Common myeloid progenitor, CD34-positive (primary cell): ENCODE results near the gene KCNT2.
"Not testable (repeated sequence)": the region's sequence is repeated elsewhere in the genome, so short reads cannot be mapped to it uniquely, and the experiment has no call there.

ENCODE experiments used
- CTCF ChIA-PET: fragments of 350-600 bp; sonication (Branson Sonifier 250); formaldehyde crosslinking; loops from one replicate; lab custom pipeline; 2021; ENCODE audit warnings: antibody characterized with exemption; lab: Charles Lee
- POLR2A ChIA-PET: fragments of 350-600 bp; sonication (Branson Sonifier 250); formaldehyde crosslinking; loops from one replicate; lab custom pipeline; 2021; ENCODE audit warnings: antibody characterized with exemption; lab: Charles Lee
- DNase-seq, 3 donors: peaks; one replicate each; pipeline versions ENCODE4 v3.0.0 to v3.0.0-alpha.2; 2013
- H3K27ac ChIP-seq, 2 experiments: 1 replicate in 1 of 2; 2 replicates in 1 of 2; pipeline ENCODE4 v1.7.0; 2013; ENCODE audit warnings: inconsistent platforms in 2 of 2, low read length in 2 of 2, mild to moderate bottlenecking in 2 of 2, low read depth in 1 of 2, moderate library complexity in 1 of 2; ENCODE audit not compliant: severe bottlenecking in 2 of 2, insufficient read depth in 1 of 2, poor library complexity in 1 of 2
- H3K27me3 ChIP-seq, 5 experiments: replicated peaks in 2 of 5; 1 replicate in 3 of 5; 2 replicates in 2 of 5; pipeline versions ENCODE4 v1.6.1 to v1.7.0; 2013; ENCODE audit warnings: low read length in 4 of 5, mild to moderate bottlenecking in 2 of 5, moderate library complexity in 2 of 5, inconsistent platforms in 1 of 5; ENCODE audit not compliant: insufficient read depth in 5 of 5, control insufficient read depth in 4 of 5
- H3K36me3 ChIP-seq, 4 experiments: 1 replicate in 2 of 4; 2 replicates in 2 of 4; pipeline versions ENCODE4 v1.6.1 to v1.7.0; 2013; ENCODE audit warnings: low read length in 3 of 4, control low read depth in 1 of 4, mild to moderate bottlenecking in 1 of 4; ENCODE audit not compliant: control insufficient read depth in 4 of 4, insufficient read depth in 4 of 4
- H3K4me1 ChIP-seq, 4 experiments: 1 replicate in 3 of 4; 2 replicates in 1 of 4; pipeline versions ENCODE4 v1.6.1 to v1.7.1; 2013; ENCODE audit warnings: low read length in 3 of 4, mild to moderate bottlenecking in 3 of 4, control low read depth in 1 of 4, inconsistent platforms in 1 of 4, moderate library complexity in 1 of 4; ENCODE audit not compliant: control insufficient read depth in 4 of 4, insufficient read depth in 4 of 4; ENCODE audit errors: control extremely low read depth in 1 of 4
- H3K4me3 ChIP-seq, 7 experiments: 1 replicate in 4 of 7; 2 replicates in 3 of 7; pipeline versions ENCODE4 v1.5.1 to v1.7.0; 2013; ENCODE audit warnings: mild to moderate bottlenecking in 7 of 7, low read length in 6 of 7, moderate library complexity in 6 of 7, inconsistent platforms in 2 of 7, low read depth in 2 of 7, control low read depth in 1 of 7; ENCODE audit not compliant: insufficient read depth in 4 of 7, control insufficient read depth in 1 of 7; ENCODE audit errors: extremely low read depth in 1 of 7
- H3K9me3 ChIP-seq, 5 experiments: 1 replicate in 4 of 5; 2 replicates in 1 of 5; pipeline versions ENCODE4 v1.6.1 to v1.7.1; 2013; ENCODE audit warnings: low read length in 4 of 5, mild to moderate bottlenecking in 2 of 5, inconsistent platforms in 1 of 5, low read depth in 1 of 5, moderate library complexity in 1 of 5; ENCODE audit not compliant: control insufficient read depth in 4 of 5, insufficient read depth in 2 of 5; ENCODE audit errors: control extremely low read depth in 1 of 5
- WGBS: methylation state at CpG from one replicate; pipeline ENCODE4 v1.1.5; 2013; ENCODE audit not compliant: insufficient coverage; 5-methylcytosine and 5-hydroxymethylcytosine counted together

Gene KCNT2

GRCh38 chr1:196650403-196650802 is 42.2 kb upstream of the KCNT2 start:
- WGBS: 100% methylated on average over 12 of the region's 12 CpGs
- ChIA-PET POLR2A (no interaction called here), CTCF (interaction anchor here (0.9 to 1.6 kb wide), 3 partner anchors 8 to 41 kb away, joined by 3 read pairs; no protein-coding TSS in a partner anchor)
- no peaks in the 10 kb centered on the region for H3K36me3 ChIP-seq
- H3K9me3 ChIP-seq: no peaks in the 10 kb centered on the region
- DNase-seq: no peak
- H3K4me3 ChIP-seq: no peak overlapping the region
- H3K27me3 ChIP-seq: no peaks in the 10 kb centered on the region
- H3K4me1 ChIP-seq: peaks cover 0 to 24% (median 11%) of the 10 kb centered on the region in 4 experiments
- no peak overlapping the region for H3K27ac ChIP-seq

GRCh38 chr1:196649990-196650389 is 41.8 kb upstream of the KCNT2 start:
- WGBS: 100% methylated on average over 4 of the region's 12 CpGs
- Histone ChIP-seq H3K4me3 (no peak overlapping the region), H3K9me3 (no peaks in the 10 kb centered on the region), H3K4me1 (peaks cover 0 to 24% (median 10%) of the 10 kb centered on the region in 4 experiments), H3K27me3 (no peaks in the 10 kb centered on the region), H3K27ac (no peak overlapping the region), H3K36me3 (no peaks in the 10 kb centered on the region)
- DNase-seq: no peak
- POLR2A ChIA-PET: no interaction called here
- CTCF ChIA-PET: interaction anchor here (0.9 to 1.6 kb wide), 4 partner anchors 9 to 41 kb away, joined by 3 read pairs; no protein-coding TSS in a partner anchor

GRCh38 chr1:196640976-196641375 is 32.7 kb upstream of the KCNT2 start:
- Histone ChIP-seq H3K27me3 (no peaks in the 10 kb centered on the region), H3K27ac (no peak overlapping the region), H3K9me3 (no peaks in the 10 kb centered on the region), H3K36me3 (no peaks in the 10 kb centered on the region), H3K4me1 (no peaks in the 10 kb centered on the region), H3K4me3 (no peak overlapping the region)
- CTCF ChIA-PET: no interaction called here
- no peak for DNase-seq
- WGBS: no CpG with 5 or more reads among the region's 1 CpG
- POLR2A ChIA-PET: no interaction called here

- POLR2A ChIA-PET, H3K27ac ChIP-seq, H3K4me1 ChIP-seq, H3K4me3 ChIP-seq, DNase-seq, H3K27me3 ChIP-seq, H3K9me3 ChIP-seq, CTCF ChIA-PET, H3K36me3 ChIP-seq: not testable (repeated sequence)
- 100% methylated on average over 3 of the region's 5 CpGs for WGBS
Measured at GRCh38 chr1:196639291-196639690, 31.1 kb upstream of the KCNT2 start.

GRCh38 chr1:196638466-196638865 is 30.2 kb upstream of the KCNT2 start:
- WGBS: 100% methylated on average over 1 of the region's 2 CpGs
- Histone ChIP-seq H3K27ac (no peak overlapping the region), H3K36me3 (no peaks in the 10 kb centered on the region), H3K9me3 (no peaks in the 10 kb centered on the region), H3K4me3 (no peak overlapping the region), H3K27me3 (no peaks in the 10 kb centered on the region), H3K4me1 (no peaks in the 10 kb centered on the region)
- ChIA-PET CTCF (no interaction called here), POLR2A (no interaction called here)
- no peak for DNase-seq

- ChIA-PET POLR2A (no interaction called here), CTCF (no interaction called here)
- Histone ChIP-seq H3K36me3 (no peaks in the 10 kb centered on the region), H3K27me3 (no peaks in the 10 kb centered on the region), H3K27ac (no peak overlapping the region), H3K4me3 (no peak overlapping the region), H3K4me1 (no peaks in the 10 kb centered on the region), H3K9me3 (no peaks in the 10 kb centered on the region)
- no peak for DNase-seq
- WGBS: 97% methylated on average over 4 of the region's 6 CpGs
Measured at GRCh38 chr1:196637606-196638005, 29.4 kb upstream of the KCNT2 start.

- Histone ChIP-seq H3K4me3 (no peak overlapping the region), H3K27me3 (no peaks in the 10 kb centered on the region), H3K4me1 (no peaks in the 10 kb centered on the region), H3K36me3 (no peaks in the 10 kb centered on the region), H3K27ac (no peak overlapping the region), H3K9me3 (peaks cover 0 to 10% (median 4%) of the 10 kb centered on the region in 5 experiments)
- no peak for DNase-seq
- 100% methylated on average over 3 of the region's 3 CpGs for WGBS
- POLR2A ChIA-PET: no interaction called here
- CTCF ChIA-PET: no interaction called here
Measured at GRCh38 chr1:196628838-196629237, 20.6 kb upstream of the KCNT2 start.
